Umbilical cord (tissue), 2 donors: ENCODE data around the gene NOL7. TPM values are rescaled to one million over a fixed set of nuclear protein-coding genes. Genes with fewer than 3 reads are reported as not detected.

Experiments used
- DNase-seq: peaks from one replicate; pipeline ENCODE4 v3.0.0-alpha.2; 2015; ENCODE audit warnings: low spot score
- total RNA-seq: library from RNA; depleted of rRNA; stranded (reverse); fragments of >200 nt; gene quantifications from one replicate; pipeline ENCODE4 v1.2.3, GENCODE V29; 2014; ENCODE audit warnings: low replicate concordance; ENCODE audit not compliant: insufficient read depth

NOL7 gene
- total RNA-seq, result 46.5 TPM

DNA sequence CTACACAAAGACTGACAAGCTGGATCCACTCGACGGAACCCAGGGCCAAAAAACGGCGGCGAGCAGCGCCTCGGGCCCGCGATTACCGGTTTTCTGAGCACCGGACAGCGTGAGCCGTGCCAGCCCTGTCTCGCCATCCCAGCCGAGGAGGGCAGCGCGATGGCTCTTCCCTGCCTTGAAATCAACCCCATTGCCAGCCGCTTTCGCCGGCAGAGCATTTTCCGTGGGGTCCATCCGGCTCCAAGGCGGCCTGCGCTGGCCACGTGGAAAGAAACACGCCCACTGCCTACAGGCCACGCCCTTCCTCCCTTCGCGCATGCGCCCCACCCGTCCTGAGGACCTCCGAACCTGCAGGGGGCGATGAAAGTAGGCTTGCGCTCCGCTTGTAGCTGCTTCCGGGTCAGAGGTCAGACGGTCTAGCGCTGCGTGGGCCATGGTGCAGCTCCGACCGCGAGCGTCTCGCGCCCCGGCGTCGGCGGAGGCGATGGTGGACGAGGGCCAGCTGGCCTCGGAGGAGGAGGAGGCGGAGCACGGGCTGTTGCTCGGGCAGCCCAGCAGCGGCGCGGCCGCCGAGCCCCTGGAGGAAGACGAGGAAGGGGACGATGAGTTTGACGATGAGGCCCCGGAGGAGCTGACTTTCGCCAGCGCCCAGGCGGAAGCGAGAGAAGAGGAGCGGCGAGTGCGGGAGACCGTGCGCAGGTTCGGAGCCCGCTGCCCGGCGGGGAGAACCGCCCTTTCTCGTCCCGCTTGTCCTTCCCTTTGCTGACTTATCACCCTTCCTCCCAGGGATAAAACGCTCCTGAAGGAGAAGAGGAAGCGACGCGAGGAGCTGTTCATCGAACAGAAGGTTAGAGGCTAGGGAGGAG lies at the start of gene NOL7:
Gene NOL7 (plus strand): TSS at position 410 of the 866 bp plus-strand sequence. CDS start 24 bp downstream, at position 434.
- DNase-seq, result peak; percentile 99

GRCh38 chr6:13565921-13566320 lies 49.2 kb upstream of the NOL7 start:
- no peak for DNase-seq

- no peak for DNase-seq
Measured at GRCh38 chr6:13566500-13566899, 48.6 kb upstream of the NOL7 start.

GRCh38 chr6:13568970-13569369 lies 46.2 kb upstream of the NOL7 start:
- DNase-seq, result no peak

DNA sequence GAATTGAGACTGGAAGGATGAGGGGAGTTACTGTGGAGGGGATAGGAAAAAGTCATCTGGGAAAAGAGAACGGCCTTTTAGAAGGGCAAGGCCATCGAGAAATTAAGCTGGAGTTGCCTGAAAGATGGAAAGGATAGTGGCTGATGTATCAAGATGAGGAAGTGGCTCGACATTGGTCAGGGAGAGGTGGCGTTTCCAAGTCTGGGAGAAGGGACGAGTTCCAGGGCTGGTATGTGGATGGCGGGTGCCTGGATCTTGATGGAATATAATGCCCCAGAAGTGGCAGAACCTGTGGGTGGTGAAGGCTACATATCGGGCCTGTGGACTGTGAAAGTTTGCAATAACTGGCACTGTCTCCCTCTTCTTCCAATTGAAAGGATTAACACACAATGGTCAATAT lies 42.9 kb upstream of the NOL7 start:
- no peak for DNase-seq

GRCh38 chr6:13572951-13573654 lies 42.0 kb upstream of the NOL7 start:
- no peak for DNase-seq

GRCh38 chr6:13573669-13574110 lies 41.4 kb upstream of the NOL7 start:
- DNase-seq, result peak; percentile 27

DNA sequence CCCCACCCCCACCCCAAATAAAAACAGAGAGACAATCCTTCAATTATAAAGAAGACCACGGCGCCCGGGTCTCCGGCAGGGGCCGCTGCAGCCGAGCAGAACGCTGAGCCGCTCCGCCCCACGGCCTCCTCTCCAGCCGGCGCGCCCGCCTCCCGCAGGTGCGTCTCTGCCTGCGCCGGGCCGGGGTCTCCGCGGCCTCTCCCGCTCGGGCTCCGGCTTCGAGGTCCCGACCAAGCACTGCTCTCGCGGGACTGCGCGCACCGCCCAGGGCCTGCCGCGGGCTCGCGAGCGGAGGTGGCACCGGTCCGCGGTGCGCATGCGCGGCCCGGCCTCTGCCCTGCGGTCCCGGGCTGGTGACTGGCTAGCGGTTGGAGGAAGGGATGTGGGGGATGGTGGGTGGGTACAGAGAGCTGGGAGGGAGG lies 41.0 kb upstream of the NOL7 start:
- peak; percentile 98 for DNase-seq

DNA sequence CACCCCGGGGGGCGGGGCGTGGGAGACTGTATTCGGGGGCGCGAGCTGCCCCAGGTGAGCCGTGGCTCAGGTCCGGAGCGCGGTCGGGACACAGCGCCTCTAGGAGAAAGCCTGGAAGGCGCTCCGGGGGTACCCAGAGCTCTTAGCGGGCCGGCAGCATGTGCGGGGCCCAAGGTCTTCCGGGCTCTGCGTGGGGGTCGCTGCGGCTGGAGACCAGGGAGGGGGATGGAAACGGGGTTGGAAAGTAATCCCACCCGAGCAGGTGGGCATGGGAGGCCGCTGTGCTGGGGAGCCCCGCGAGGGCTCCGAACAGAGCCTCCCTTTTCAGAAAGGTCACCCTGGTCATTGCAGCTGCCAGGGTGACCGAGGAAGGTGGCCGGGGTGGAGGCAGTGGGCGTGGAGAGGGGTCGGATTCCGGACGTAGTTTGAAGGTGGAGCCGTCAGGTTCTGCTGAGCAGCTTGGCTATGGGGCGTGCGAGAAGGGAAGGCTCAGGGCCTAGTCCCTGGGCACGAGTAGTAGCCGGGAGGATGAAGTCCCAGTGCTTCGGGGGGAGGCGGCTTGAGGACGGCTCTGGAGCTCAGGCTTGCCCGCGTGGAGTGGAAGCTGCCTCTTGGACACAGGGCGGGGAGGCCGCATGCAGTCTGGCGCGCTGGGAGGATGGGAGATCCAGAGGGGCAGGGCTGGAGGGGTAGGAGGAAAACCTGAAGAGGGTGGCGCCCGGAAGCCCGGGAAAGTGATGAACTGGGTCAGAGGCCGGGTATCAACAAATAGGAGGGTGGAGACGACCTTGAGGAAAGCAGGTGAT lies 40.4 kb upstream of the NOL7 start, which contains the start of gene SIRT5:
Gene SIRT5 (plus strand): TSS at position 31 of the 806 bp plus-strand sequence. CDS start 9,510 bp downstream, outside the sequence.
- DNase-seq, result peak; percentile 81

DNA sequence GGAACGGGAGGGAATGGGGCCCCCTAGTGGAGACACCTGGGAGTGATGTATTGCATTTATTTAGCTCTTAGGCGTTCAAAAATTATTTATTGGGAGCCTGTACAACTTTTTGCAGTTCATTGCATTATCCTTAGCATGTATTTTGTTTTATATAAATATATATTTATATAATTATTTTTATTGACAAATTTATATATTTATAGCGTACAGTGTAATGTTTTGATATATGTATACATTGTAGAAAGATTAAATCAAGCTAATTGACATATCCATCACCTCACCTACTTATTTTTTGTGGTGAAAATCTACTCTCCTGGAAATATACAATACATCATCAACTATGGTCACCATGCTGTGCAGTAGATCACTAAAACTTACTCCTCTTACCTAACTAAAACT lies 39.8 kb upstream of the NOL7 start:
- DNase-seq, result no peak

DNA sequence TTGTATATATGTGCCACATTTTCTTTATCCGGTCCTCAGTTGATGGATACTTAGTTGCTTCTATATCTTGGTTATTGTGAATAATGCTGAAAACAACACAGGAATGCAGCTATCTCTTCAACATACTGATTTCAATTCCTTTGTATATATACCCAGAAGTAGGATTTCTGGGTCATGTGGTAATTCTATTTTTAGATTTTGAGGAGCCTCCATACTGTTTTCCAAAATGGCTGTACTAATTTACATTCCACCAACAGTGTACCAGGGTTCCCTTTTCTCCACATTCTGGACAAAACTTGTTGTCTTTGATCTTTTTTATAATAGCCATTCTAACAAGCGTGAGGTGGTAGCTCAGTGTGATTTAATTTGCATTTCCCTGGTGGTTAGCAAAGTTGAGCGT lies 39.1 kb upstream of the NOL7 start:
- no peak for DNase-seq

GRCh38 chr6:13577926-13578325 lies 37.2 kb upstream of the NOL7 start:
- no peak for DNase-seq

DNA sequence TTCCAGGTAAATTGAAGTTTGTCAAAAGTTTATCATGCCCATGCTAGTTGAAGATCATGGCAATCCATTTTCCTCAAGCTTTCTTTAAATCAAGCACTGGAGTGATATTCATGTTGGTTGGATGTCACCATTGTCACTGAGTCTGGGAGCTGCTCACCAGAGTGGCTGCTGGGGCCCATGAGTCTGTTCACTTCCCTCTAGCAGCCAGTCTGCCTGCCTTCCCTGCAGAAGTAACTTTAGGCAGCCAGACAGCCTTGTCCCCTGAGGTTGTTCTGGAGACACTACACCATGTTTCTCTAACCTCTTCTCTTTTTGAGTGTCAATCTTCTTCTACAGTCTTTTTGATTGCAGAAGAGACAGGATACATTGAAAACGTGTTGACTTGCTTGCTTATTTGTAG lies 35.2 kb upstream of the NOL7 start:
- DNase-seq, result no peak

DNA sequence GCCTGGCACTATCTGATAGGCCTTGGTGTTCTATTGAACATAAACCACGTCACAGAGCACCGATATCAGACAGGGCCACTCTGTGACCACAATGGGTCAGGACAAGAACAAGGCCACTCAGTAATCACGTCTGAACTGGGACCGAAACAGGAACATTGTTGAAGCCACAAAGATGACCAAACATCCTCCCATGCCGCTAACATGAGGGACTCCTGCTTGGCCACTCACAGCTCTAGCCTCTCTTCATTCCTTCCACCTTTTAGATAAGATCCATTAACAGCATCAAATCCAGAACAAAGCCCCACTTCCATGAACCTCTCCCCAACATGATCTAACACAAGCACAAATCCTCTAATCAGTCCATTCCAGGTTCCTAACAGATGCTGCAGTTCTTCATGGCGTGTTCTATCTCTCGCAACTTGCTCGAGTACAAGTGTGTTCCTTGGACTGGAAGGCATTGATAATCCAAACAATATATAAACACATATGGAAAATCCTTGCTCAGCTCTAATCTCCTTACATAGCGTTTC lies 33.4 kb upstream of the NOL7 start:
- no peak for DNase-seq

GRCh38 chr6:13586603-13587542 lies 28.3 kb upstream of the NOL7 start:
- peak; percentile 28 for DNase-seq

DNA sequence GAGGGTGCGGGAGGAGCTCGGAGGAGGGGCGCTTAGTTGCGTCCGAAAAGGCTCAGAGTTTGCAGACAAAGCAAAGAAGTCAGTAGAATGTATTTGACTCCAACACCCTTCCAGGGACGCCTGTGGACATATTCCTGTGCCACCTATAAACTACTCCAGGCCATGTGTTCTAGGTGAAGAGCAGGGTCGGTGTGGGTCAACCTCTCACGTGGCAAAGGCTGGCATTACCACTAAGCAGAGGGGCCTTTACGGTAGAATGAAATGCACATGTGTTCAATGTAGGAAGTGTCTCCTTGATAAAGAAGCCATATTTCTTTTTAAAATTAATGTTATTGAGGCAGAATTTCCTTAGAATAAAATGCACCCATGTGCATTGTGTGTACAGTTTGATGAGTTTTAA lies 25.3 kb upstream of the NOL7 start:
- no peak for DNase-seq

DNA sequence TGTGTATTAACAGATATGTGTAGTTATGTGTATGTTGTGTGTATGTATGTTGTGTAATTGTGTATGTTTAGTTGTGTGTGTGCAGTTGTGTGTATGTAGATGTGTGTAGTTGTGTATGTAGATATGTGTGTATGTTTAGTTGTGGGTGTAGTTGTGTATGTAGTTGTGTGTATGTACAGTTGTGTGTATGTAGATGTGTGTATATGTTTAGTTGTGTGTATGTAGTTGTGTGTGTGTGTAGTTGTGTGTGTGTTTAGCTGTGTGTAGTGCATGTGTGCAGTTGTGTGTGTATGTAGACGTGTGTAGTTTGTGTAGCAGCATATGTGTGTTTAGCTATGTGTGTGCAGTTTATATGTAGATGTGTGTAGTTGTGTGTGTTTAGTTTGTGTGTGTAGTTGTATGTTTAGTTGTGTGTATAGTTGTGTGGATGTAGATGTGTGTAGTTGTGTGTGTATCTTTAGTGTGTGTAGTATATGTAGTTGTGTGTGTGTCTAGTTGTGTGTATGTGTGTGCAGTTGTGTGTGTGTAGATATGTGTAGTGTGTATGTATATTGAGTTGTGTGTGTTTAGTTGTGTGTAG lies 24.5 kb upstream of the NOL7 start:
- DNase-seq, result no peak

DNA sequence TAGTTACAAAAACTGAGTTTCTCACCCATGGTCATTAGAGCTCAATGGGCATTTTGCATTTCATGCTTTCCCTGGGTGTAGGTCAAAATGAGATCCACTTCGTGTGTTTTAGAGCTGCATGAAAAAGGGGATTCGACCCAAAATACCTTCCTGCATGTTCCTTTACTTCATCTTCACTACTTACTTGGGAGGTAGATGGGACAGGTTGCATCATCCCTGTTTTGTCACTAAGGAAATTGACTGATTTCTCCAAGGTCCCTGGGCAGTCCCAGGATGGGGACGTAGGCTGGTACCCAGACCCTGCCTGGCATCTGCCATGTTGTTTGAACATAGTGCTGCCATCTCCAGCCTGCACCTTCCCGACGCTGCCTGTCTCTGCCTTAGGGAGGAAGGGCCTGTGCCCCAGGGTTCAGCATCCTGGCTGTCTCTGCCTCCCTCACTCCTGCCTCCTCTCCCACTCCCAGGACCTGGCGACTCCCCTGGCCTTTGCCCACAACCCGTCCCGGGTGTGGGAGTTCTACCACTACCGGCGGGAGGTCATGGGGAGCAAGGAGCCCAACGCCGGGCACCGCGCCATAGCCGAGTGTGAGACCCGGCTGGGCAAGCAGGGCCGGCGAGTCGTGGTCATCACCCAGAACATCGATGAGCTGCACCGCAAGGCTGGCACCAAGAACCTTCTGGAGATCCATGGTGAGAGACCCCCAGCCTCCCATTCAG lies 23.8 kb upstream of the NOL7 start:
- no peak for DNase-seq

DNA sequence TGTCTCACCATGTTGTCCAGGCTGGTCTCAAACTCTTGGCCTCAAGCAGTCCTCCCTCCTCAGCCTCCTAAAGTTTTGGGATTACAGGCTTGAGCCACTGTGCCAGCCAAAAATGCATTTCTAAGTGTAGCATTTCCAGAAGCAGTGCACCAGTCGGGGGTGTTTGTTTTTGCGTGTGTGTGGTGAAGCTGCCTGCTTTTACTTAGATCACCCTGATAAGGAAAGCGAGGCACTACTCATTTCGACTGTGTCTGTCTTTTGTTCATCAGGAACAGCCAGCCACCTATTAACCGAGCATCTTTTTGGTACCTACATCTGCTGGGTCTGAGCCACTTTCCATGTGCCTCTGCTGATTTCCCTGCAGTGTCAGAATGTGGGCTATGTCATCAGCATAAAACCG lies 22.0 kb upstream of the NOL7 start:
- no peak for DNase-seq
